HG03039 (cell line): ENCODE results near the gene SLC5A3.

ENCODE experiments used
- ATAC-seq: cut with Tn5 transposase; IDR thresholded peaks from one replicate; pipeline ENCODE4 v1.9.1; 2021; ENCODE audit warnings: mild to moderate bottlenecking, moderate library complexity; ENCODE audit not compliant: unreplicated experiment

The SLC5A3 gene

GRCh38 chr21:34094949-34095348, 21.6 kb downstream of the SLC5A3 start:
- no peak for ATAC-seq

- ATAC-seq = no peak
Measured at GRCh38 chr21:34097442-34097841, 24.1 kb downstream of the SLC5A3 start.

GRCh38 chr21:34100337-34100736, 27.0 kb downstream of the SLC5A3 start:
- no peak for ATAC-seq

GRCh38 chr21:34100790-34101189, 27.4 kb downstream of the SLC5A3 start:
- no peak for ATAC-seq

GRCh38 chr21:34105947-34106541, 32.7 kb downstream of the SLC5A3 start:
- no peak for ATAC-seq

- ATAC-seq = no peak
Measured at GRCh38 chr21:34107606-34108005, 34.2 kb downstream of the SLC5A3 start.

- ATAC-seq = no peak
Measured at GRCh38 chr21:34109075-34109474, 35.7 kb downstream of the SLC5A3 start.

GRCh38 chr21:34110594-34111202, 37.3 kb downstream of the SLC5A3 start:
- no peak for ATAC-seq

GRCh38 chr21:34112316-34113033, 39.1 kb downstream of the SLC5A3 start:
- no peak for ATAC-seq

- ATAC-seq = no peak
Measured at GRCh38 chr21:34113842-34114241, 40.5 kb downstream of the SLC5A3 start.

- no peak for ATAC-seq
Measured at GRCh38 chr21:34115160-34115559, 41.8 kb downstream of the SLC5A3 start.

- ATAC-seq = no peak
Measured at GRCh38 chr21:34116569-34116968, 43.2 kb downstream of the SLC5A3 start.

- ATAC-seq = no peak
Measured at GRCh38 chr21:34120867-34121266, 47.5 kb downstream of the SLC5A3 start.

- ATAC-seq = no peak
Measured at GRCh38 chr21:34122047-34122446, 48.7 kb downstream of the SLC5A3 start.
